IPS DF 6.9 (cell line): ENCODE measurements around the gene CTU2.

ENCODE experiments used
- DNase-seq: peaks from one replicate; pipeline ENCODE4 v3.0.0-alpha.2; 2013; ENCODE audit warnings: low read depth, low spot score
- H3K27ac ChIP-seq: one replicate; pipeline ENCODE4 v1.5.1; 2013; ENCODE audit warnings: low read length, control low read depth
- H3K27me3 ChIP-seq: 2 replicates; pipeline ENCODE4 v1.6.1; 2013; ENCODE audit warnings: mild to moderate bottlenecking, low read length; ENCODE audit not compliant: control insufficient read depth, insufficient read depth
- H3K36me3 ChIP-seq: 2 replicates; pipeline ENCODE4 v1.6.1; 2013; ENCODE audit warnings: low read length; ENCODE audit not compliant: control insufficient read depth, insufficient read depth
- H3K4me1 ChIP-seq: 2 replicates; pipeline ENCODE4 v1.6.1; 2013; ENCODE audit warnings: low read length; ENCODE audit not compliant: control insufficient read depth, insufficient read depth
- H3K4me3 ChIP-seq: 2 replicates; pipeline ENCODE4 v1.5.1; 2013; ENCODE audit warnings: mild to moderate bottlenecking, low read length
- H3K9me3 ChIP-seq: 2 replicates; pipeline ENCODE4 v1.6.1; 2013; ENCODE audit warnings: low read length, inconsistent platforms; ENCODE audit not compliant: control insufficient read depth, insufficient read depth
- WGBS: extraction: QIAGEN DNeasy Blood & Tissue Kit; methylation state at CpG from one replicate; pipeline ENCODE4 v1.1.7; 2013; ENCODE audit warnings: mixed read lengths, missing lambda C conversion rate; ENCODE audit not compliant: insufficient read length, insufficient coverage; 5-methylcytosine and 5-hydroxymethylcytosine counted together

CTU2 gene

DNA sequence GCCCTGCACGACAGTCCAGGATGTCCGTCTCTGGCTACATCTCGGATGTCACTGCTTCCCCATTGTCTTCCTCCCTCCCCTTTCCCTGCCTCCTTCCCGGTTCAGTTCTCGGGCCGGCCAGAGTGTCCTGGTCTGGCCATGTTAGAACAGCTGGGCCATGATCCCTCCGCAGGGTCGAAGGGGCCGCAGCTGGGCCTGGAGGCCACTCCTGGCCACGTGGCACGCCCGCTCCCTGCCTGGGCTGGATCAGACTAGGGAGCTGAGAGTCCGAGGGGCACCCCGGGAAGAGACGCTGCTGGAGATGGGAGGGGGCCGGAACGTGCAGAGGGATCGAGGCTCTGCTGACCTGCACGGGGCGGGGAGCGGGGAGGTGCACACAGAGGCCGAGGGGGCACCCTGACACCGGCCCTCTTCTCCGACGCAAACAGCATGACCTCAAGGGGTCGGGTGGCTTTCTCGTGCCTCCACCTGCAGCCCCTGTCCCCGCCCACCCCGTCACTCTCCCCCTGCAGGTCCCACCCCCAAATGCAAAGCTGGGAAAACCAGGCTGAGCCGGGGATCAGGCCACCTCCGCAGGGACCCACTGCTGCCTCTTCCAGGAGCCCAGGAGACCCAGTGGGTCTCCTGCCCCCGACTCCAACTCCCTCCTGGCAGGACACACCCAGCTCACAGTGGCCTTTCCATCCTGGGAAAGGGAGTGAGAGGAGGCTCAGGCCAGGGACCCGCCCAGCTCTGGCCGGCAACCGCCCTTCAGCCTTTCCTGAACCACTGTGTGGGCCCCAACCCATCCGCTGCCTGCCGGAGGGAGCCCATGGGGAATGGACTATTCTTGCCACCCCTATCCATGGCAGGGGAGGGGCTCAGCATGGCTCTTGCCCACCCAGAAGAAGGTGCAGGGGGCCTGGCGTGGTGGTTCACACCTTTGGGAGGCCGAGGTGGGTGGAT, 38.5 kb downstream of the CTU2 start:
- DNase-seq, result no peak
- Histone ChIP-seq H3K27ac (no peak overlapping the region), H3K4me1 (peaks cover 2% of the 10 kb centered on the region; the same call in 1 of the 2 replicates), H3K4me3 (no peak overlapping the region), H3K36me3 (no peaks in the 10 kb centered on the region; the same call in 1 of the 2 replicates), H3K27me3 (no peaks in the 10 kb centered on the region), H3K9me3 (no peaks in the 10 kb centered on the region)
- WGBS, result no CpG with 5 or more reads among the region's 39 CpGs

DNA sequence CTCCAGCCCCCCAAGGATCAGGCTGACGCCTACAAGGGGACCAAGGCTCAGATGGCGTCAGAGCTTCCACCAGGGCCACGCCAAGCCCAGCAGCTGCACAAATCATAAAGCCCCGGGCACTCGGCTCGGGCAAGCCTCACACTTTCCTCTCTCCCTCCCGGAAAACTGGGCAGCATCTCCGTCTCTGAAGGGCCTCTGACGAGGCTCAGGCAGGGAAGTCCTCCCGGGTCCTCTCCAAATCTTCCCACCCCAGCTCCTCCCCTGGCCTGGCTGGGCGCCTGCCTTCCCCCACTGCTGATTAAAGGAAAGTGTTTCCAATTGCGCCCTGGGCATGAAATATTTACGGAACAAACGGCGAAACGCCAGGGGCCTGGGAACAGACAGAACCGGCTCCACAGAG, 40.2 kb downstream of the CTU2 start:
- H3K36me3 ChIP-seq, result no peaks in the 10 kb centered on the region
- H3K27me3 ChIP-seq, result no peaks in the 10 kb centered on the region
- no peak overlapping the region for H3K4me3 ChIP-seq
- no peak for DNase-seq
- WGBS, result no CpG with 5 or more reads among the region's 17 CpGs
- no peak overlapping the region for H3K27ac ChIP-seq
- peaks cover 2% of the 10 kb centered on the region; the same call in 1 of the 2 replicates for H3K4me1 ChIP-seq
- H3K9me3 ChIP-seq, result no peaks in the 10 kb centered on the region

DNA sequence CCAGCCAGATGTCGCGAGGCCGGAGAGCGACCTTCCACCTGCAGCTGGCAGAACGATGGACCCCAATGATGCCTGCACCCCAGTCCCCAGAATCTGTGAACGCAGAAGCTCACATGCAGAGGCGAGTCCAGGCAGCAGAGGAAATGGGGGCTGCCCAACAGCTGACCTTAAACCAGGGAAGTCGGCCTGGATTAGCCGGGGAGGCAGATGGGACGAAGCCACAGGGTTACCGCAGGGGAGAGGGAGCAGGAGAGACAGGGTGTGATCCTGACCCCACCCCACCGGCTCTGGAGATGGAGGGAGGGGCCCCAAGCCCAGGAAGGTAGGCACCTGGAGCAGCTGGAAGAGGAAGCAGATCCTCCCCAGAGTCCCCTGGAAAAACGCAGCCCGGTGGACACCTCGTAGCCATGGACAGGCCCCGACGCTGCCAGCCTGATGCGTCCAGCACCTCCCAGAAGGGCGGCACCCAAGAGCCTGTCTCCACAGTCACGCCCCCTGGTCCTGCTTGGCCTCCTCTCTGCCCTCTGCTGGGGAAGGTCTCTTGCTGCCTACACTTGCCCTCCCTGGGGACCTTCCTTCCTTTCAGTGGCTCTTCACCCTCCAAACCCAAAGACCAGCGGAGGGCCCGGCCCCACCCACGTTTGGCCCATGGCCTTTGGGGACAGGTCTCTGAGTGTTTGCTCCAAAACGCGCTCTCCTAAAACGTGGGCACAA, 41.4 kb downstream of the CTU2 start:
- H3K9me3 ChIP-seq, result no peaks in the 10 kb centered on the region
- no peak for DNase-seq
- no peak overlapping the region for H3K4me3 ChIP-seq
- H3K4me1 ChIP-seq, result peaks cover 2% of the 10 kb centered on the region; the same call in 1 of the 2 replicates
- no peak overlapping the region for H3K27ac ChIP-seq
- WGBS, result no CpG with 5 or more reads among the region's 26 CpGs
- H3K27me3 ChIP-seq, result no peaks in the 10 kb centered on the region
- H3K36me3 ChIP-seq, result no peaks in the 10 kb centered on the region

DNA sequence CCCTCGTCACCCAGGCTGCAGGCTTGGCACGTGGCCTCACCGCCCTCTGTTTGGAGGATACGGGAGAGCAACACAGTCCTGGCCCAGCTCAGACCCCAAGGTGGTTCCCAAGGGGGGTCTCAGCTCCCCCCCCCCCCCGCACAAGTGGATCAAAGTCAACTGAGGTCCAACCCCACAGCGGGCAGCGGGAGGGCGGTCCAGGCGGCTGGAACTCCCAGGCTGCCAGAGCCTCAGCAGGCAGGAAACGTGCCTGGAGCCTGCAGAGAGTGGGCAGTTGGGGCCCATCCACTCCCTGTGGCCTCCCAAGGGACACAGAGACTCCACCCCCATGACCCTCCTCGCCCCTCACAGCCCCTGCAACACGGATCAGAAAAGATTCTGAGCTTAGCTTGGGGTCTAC, 42.1 kb downstream of the CTU2 start:
- Histone ChIP-seq H3K27ac (no peak overlapping the region), H3K9me3 (no peaks in the 10 kb centered on the region), H3K4me1 (peaks cover 2% of the 10 kb centered on the region; the same call in 1 of the 2 replicates), H3K36me3 (no peaks in the 10 kb centered on the region), H3K27me3 (no peaks in the 10 kb centered on the region), H3K4me3 (no peak overlapping the region)
- WGBS, result no CpG with 5 or more reads among the region's 12 CpGs
- DNase-seq, result no peak

DNA sequence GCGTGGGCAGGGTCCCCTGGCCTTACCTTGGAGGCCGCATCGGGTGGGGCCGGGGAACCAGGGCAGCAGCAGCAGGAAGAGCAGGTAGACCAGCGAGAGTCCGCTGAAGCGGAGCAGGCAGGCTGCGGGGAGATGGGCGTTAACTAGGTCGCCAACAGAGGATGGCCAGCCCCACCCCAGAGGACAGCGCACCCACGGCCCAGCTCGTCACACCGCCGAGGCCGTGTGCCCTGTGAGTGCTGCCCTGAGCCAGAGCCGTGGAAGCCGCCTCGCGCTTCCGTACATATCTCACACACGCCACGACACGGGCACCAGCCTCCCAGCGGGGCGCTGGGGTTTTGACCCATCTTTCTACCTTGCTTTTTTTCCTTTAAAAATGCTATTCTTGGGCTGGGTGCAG, 43.1 kb downstream of the CTU2 start:
- Histone ChIP-seq H3K9me3 (no peaks in the 10 kb centered on the region), H3K4me1 (peaks cover 2% of the 10 kb centered on the region; the same call in 1 of the 2 replicates), H3K36me3 (no peaks in the 10 kb centered on the region), H3K27ac (no peak overlapping the region), H3K4me3 (no peak overlapping the region), H3K27me3 (no peaks in the 10 kb centered on the region)
- WGBS, result no CpG with 5 or more reads among the region's 26 CpGs
- no peak for DNase-seq

DNA sequence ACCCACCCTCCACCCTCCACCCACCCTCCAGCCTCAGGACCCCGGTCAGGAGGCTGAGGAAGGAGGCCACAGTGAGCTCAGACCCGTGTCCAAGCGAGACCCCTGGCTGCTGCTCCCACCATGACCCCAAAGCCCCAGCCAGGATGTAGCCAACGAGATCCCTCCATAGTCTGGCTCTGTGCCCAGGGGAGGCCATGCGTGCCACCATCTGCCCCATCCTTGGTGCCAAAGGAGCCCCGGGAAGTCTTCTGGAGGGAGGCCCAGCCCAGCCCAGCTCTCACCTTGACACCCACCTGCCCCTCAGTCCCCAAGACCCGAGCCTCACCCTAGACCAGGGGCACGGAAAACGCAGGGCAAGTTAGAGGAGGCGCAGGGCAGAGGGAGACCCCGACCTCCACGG, 44.6 kb downstream of the CTU2 start:
- peaks cover 8% of the 10 kb centered on the region for H3K4me1 ChIP-seq
- no peak overlapping the region for H3K4me3 ChIP-seq
- no peak for DNase-seq
- no peaks in the 10 kb centered on the region for H3K36me3 ChIP-seq
- H3K27me3 ChIP-seq, result no peaks in the 10 kb centered on the region
- H3K9me3 ChIP-seq, result no peaks in the 10 kb centered on the region
- H3K27ac ChIP-seq, result no peak overlapping the region
- WGBS, result no CpG with 5 or more reads among the region's 12 CpGs

DNA sequence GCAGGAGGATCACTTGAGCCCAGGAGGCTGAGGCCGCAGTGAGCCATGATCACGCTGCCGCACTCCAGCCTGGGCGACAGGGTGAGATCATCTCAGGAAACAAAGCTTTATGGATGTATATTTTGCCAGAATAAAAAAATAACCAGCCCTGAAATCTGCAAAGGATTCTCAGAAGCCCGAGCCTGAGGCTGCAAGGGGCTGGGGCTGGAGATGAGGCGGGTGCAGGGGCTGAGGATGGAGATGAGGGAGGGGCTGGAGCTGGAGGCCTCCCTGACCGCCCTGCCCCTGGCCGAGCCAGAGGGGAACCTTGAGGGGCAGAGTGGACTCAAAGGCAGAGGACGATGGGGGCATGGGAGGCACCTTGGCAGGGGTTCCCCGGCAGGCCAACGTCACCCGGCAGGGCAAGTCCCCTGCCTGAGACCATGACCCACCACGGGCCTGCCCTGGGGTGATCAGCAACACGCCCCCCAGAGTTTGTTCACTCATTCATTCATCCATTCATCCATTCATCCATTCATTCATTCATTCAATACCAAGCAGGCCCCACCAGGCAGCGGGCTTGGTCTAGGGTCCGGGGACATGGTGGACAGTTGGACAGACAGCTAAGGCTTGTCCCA, 46.2 kb downstream of the CTU2 start:
- H3K4me3 ChIP-seq, result no peak overlapping the region

DNA sequence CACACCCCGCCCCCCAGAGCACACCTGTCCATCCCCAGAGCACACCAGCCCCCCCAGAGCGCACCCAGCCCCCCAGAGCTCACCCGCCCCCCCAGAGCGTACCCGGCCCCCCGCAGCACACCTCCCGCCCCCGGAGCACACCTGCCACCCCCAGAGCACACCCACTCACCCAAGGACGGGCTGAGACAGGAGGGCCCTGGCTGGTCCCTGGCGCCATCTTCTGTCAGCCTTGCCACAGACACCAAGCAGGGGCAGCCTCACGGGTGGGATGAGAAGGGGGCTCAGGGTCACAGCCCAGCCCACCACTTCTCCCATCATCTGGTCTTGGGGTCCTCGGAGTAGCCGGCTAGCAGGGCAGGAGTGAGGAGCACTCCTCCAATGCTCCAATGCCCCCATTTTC, 46.9 kb downstream of the CTU2 start:
- no peak overlapping the region for H3K4me3 ChIP-seq
- no peaks in the 10 kb centered on the region for H3K27me3 ChIP-seq
- no peak overlapping the region for H3K27ac ChIP-seq
- no peaks in the 10 kb centered on the region for H3K9me3 ChIP-seq
- H3K4me1 ChIP-seq, result peaks cover 8% of the 10 kb centered on the region
- H3K36me3 ChIP-seq, result no peaks in the 10 kb centered on the region
- no peak for DNase-seq
- no CpG with 5 or more reads among the region's 13 CpGs for WGBS

More for the DNA sequence above, 46.2 kb downstream of the CTU2 start:
- WGBS, result no CpG with 5 or more reads among the region's 16 CpGs
- Histone ChIP-seq H3K27ac (no peak overlapping the region), H3K36me3 (no peaks in the 10 kb centered on the region), H3K9me3 (no peaks in the 10 kb centered on the region), H3K4me1 (peaks cover 8% of the 10 kb centered on the region), H3K27me3 (no peaks in the 10 kb centered on the region)
- no peak for DNase-seq

DNA sequence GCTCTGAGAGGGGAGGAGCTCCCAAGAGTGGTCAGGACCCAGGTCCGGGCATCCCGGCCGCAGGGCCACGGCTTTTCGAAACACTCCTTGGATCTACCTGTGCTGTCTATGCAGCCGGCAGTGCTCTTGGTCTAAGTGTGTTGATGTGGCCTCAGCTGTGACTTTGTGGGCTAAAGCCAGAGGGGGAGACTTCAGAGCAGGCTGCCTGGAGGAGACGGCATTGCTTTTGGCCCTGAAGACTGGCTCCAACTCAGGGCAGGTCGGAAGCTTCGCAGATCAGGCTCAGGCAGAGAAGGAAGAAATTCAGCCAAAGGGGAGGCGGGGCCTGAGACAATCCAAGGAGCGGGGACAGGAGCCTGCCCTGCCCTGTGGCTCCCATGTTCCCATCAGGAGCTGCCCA, 47.3 kb downstream of the CTU2 start:
- Histone ChIP-seq H3K4me3 (no peak overlapping the region), H3K27ac (no peak overlapping the region), H3K9me3 (no peaks in the 10 kb centered on the region), H3K4me1 (peaks cover 8% of the 10 kb centered on the region), H3K27me3 (no peaks in the 10 kb centered on the region), H3K36me3 (no peaks in the 10 kb centered on the region)
- no peak for DNase-seq
- no CpG with 5 or more reads among the region's 11 CpGs for WGBS

DNA sequence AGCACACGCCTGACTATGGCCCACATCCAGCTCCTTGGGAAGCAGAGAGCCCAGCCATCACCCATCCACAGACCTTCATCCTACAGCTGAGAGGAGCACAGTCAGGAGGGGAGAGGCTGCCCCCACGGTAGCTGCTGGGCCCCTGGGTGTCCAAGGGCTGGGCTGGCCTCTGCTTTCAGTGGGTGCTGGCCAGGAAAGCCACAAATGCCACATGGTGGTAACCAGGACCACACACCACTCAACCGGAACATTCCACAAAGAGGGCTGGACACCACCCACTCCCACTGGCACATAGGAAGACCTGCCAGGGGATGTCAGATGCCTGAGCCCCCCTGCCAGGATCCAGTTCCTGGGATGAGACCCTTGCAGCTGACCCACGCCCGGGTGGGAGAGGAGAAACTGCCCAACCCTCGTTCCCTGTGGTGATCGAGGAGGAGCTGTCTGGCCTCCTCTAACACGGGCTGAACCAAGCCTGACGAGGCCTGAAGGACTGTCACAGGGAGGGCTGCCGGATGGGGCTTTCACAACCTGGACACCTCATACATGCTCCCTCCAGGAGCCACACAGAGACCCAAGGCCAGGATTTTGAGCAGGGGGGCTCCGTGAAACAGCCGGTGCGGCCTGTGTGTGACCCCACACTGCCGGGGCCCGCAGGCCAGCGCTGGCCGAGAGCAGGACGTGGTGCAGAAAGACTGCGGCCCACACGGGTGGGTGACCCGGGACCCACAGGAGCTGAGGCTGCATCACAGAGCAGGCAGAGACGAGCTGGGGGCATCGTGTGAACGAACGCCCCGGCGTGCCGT, 48.0 kb downstream of the CTU2 start:
- no peak overlapping the region for H3K27ac ChIP-seq

More for the DNA sequence above, 48.0 kb downstream of the CTU2 start:
- Histone ChIP-seq H3K27me3 (no peaks in the 10 kb centered on the region), H3K36me3 (no peaks in the 10 kb centered on the region), H3K4me3 (no peak overlapping the region), H3K9me3 (no peaks in the 10 kb centered on the region), H3K4me1 (peaks cover 8% of the 10 kb centered on the region)
- DNase-seq, result no peak
- no CpG with 5 or more reads among the region's 28 CpGs for WGBS
